ENCODE data around the gene GNPTAB.

DNA sequence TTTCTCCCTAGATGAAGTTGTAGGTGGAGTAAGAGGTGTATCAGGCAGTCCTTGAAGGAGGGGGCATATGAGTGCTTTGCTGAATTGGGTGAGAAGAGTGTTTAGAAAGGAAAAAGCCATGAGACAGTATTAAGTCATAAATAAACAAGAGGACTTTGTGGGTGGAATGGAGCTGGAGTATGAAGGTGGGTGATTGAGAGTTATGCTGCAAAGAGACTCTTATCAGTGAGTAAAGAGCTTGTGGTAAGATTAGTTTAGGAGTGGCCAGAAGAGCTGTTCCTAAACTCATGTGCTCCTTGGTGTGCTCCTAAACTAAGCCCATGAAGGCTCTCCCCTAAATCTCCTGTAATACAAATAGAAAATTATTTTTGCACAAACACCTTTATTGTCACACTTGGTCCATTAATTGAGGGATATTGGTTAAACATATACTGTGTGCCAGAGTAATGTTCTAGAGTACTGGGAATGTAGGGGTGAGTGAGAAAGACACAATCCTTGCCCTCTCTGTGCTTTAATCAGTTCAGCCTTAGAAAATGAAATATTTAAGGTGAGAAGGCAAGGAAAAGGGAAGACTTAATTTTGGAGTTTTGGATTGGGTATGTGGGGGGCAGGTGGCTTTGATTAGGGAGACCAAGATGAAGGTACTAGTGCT, 123.5 kb downstream of the GNPTAB start:
- TF ChIP-seq, protein P1, sequence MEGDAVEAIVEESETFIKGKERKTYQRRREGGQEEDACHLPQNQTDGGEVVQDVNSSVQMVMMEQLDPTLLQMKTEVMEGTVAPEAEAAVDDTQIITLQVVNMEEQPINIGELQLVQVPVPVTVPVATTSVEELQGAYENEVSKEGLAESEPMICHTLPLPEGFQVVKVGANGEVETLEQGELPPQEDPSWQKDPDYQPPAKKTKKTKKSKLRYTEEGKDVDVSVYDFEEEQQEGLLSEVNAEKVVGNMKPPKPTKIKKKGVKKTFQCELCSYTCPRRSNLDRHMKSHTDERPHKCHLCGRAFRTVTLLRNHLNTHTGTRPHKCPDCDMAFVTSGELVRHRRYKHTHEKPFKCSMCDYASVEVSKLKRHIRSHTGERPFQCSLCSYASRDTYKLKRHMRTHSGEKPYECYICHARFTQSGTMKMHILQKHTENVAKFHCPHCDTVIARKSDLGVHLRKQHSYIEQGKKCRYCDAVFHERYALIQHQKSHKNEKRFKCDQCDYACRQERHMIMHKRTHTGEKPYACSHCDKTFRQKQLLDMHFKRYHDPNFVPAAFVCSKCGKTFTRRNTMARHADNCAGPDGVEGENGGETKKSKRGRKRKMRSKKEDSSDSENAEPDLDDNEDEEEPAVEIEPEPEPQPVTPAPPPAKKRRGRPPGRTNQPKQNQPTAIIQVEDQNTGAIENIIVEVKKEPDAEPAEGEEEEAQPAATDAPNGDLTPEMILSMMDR (IDR thresholded peaks at IDR 0.05) = no peak
- TF ChIP-seq POLR2A (IDR thresholded peaks at IDR 0.05) = no peak
